Hepatocyte (in vitro differentiated cells): Measurements from ENCODE around the gene MUC20. TPM values are rescaled to one million over a fixed set of nuclear protein-coding genes. Genes with fewer than 3 reads are reported as not detected.

Experiments used
- DNase-seq: peaks from one replicate; pipeline ENCODE4 v3.0.0-alpha.2; 2016; ENCODE audit warnings: low spot score
- H2AFZ ChIP-seq: fragments of 200-600 bp; sonication (generic); 2 replicates; pipeline ENCODE4 v1.6.0; 2016; ENCODE audit warnings: antibody characterized with exemption, mild to moderate bottlenecking
- H3K27ac ChIP-seq: fragments of 200-600 bp; sonication (generic); 2 replicates; pipeline ENCODE4 v1.5.1; 2016; ENCODE audit warnings: mild to moderate bottlenecking
- H3K27me3 ChIP-seq: fragments of 200-600 bp; sonication (generic); 2 replicates; pipeline ENCODE4 v1.6.1; 2016
- H3K36me3 ChIP-seq: fragments of 200-600 bp; sonication (generic); replicated peaks from 2 replicates; pipeline ENCODE4 v1.5.1; 2016; ENCODE audit warnings: low read depth; ENCODE audit not compliant: insufficient read depth
- H3K4me1 ChIP-seq: fragments of 200-600 bp; sonication (generic); 2 replicates; pipeline ENCODE4 v1.5.1; 2016; ENCODE audit warnings: mild to moderate bottlenecking, moderate library complexity; ENCODE audit not compliant: insufficient read depth
- H3K4me2 ChIP-seq: fragments of 200-600 bp; sonication (generic); 2 replicates; pipeline ENCODE4 v1.6.0; 2016
- H3K4me3 ChIP-seq: fragments of 200-600 bp; sonication (generic); 2 replicates; pipeline ENCODE4 v1.5.1; 2016; ENCODE audit warnings: mild to moderate bottlenecking
- H3K79me2 ChIP-seq: fragments of 200-600 bp; sonication (generic); 2 replicates; pipeline ENCODE4 v1.6.0; 2017; ENCODE audit warnings: mild to moderate bottlenecking
- H3K9me2 ChIP-seq: fragments of 200-600 bp; sonication (generic); replicated peaks from 2 replicates; pipeline ENCODE4 v1.6.0; 2017; ENCODE audit warnings: mild to moderate bottlenecking; ENCODE audit not compliant: insufficient read depth
- H3K9me3 ChIP-seq: fragments of 200-600 bp; sonication (generic); 2 replicates; pipeline ENCODE4 v1.5.1; 2016; ENCODE audit warnings: low read depth, mild to moderate bottlenecking
- H4K20me1 ChIP-seq: fragments of 200-600 bp; sonication (generic); 2 replicates; pipeline ENCODE4 v1.6.0; 2016; ENCODE audit warnings: mild to moderate bottlenecking; ENCODE audit not compliant: insufficient read depth, poor library complexity, severe bottlenecking
- EZH2 ChIP-seq: fragments of 200-600 bp; sonication (generic); IDR thresholded peaks from 2 replicates; pipeline ENCODE4 v1.6.1; 2016; ENCODE audit warnings: antibody characterized with exemption, mild to moderate bottlenecking, borderline replicate concordance
- EZH2phosphoT487 ChIP-seq: fragments of 200-600 bp; sonication (generic); IDR thresholded peaks from one replicate; pipeline ENCODE4 v1.6.1; 2018; ENCODE audit warnings: antibody characterized with exemption, mild to moderate bottlenecking, low read depth, moderate library complexity; ENCODE audit not compliant: unreplicated experiment, severe bottlenecking
- WGBS: methylation state at CpG from one replicate; pipeline ENCODE4 v1.1.6; 2016; ENCODE audit warnings: low lambda C conversion rate; ENCODE audit errors: missing lambda C conversion rate; 5-methylcytosine and 5-hydroxymethylcytosine counted together
- polyA plus RNA-seq: library from polyadenylated mRNA; unstranded; fragments of >200 nt; fragmentation: Nextera tagmentation; extraction: Ambion mirVana; gene quantifications from 2 replicates; pipeline ENCODE4 v1.2.1, GENCODE V29; 2016
- total RNA-seq: library from RNA; depleted of rRNA; stranded (reverse); fragments of >200 nt; gene quantifications from 2 replicates; pipeline ENCODE4 v1.2.3, GENCODE V29; 2014
- TF ChIP-seq, protein P1 (sequence below): fragments of 200-600 bp; sonication (generic); IDR thresholded peaks from 2 replicates; pipeline ENCODE4 v1.5.1; 2016; ENCODE audit warnings: antibody characterized with exemption, mild to moderate bottlenecking; ENCODE audit not compliant: poor library complexity

MUC20 gene
- total and polyA plus RNA-seq, 2 experiments from 2014 or later: 4.5 to 8.2 TPM

DNA sequence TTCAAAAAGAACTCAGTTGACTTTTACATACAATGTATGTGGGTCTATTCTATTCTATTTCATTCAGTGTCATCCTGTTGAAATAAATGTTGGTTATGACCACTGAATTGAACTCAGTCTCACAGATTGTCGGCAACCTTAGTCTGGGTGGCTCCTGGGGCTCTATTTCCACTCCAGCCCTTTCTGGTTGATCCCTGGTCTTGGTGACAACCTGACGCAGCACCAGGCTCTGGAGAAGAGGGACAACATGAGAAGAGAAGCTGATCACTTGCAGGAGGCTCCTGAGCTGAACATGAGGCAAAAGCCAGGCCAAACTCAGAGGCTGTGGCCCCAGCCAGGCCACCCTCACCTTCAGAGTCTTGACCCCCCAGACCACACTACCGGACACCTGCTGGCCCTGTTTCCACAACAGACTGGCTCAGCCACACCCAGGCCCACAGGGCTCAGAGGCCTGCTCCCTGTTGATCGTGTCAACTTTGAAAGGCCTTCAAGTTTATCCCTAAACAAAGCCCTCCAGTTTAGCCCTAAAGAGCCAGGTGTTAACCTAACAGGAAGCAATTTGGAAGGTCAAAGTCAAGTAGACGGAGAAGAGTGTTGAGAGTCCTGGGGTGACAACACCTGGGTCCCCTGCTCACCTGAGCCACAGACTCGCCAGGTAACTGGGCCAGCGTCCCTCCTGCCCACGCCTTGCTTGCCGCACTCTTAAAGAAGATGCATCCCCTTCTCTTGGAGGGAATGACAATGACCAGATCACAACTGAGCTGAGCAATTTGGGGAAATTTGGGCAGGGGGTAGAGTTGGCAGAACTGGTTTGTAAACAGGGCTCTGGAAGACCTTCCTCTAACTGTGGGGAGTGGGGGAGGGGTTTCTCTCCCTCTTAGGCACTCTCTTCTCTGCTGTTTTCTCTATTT lies 15.4 kb upstream of the MUC20 start:
- no peak overlapping the region for H3K4me2 ChIP-seq
- DNase-seq: no peak
- no peaks in the 10 kb centered on the region for H3K4me1 ChIP-seq
- no peak overlapping the region for H3K4me3 ChIP-seq
- H3K27me3 ChIP-seq: no peaks in the 10 kb centered on the region
- H3K79me2 ChIP-seq: no peaks in the 10 kb centered on the region
- no peak overlapping the region for H2AFZ ChIP-seq
- no peak overlapping the region for H3K27ac ChIP-seq
- WGBS: 67% methylated on average over 9 of the region's 9 CpGs
- TF ChIP-seq EZH2phosphoT487: no peak
- no peak for TF ChIP-seq EZH2
- TF ChIP-seq, protein P1, sequence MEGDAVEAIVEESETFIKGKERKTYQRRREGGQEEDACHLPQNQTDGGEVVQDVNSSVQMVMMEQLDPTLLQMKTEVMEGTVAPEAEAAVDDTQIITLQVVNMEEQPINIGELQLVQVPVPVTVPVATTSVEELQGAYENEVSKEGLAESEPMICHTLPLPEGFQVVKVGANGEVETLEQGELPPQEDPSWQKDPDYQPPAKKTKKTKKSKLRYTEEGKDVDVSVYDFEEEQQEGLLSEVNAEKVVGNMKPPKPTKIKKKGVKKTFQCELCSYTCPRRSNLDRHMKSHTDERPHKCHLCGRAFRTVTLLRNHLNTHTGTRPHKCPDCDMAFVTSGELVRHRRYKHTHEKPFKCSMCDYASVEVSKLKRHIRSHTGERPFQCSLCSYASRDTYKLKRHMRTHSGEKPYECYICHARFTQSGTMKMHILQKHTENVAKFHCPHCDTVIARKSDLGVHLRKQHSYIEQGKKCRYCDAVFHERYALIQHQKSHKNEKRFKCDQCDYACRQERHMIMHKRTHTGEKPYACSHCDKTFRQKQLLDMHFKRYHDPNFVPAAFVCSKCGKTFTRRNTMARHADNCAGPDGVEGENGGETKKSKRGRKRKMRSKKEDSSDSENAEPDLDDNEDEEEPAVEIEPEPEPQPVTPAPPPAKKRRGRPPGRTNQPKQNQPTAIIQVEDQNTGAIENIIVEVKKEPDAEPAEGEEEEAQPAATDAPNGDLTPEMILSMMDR: no peak
- no peaks in the 10 kb centered on the region for H4K20me1 ChIP-seq
- no peaks in the 10 kb centered on the region for H3K36me3 ChIP-seq
- H3K9me3 ChIP-seq: no peaks in the 10 kb centered on the region
- no peaks in the 10 kb centered on the region for H3K9me2 ChIP-seq

DNA sequence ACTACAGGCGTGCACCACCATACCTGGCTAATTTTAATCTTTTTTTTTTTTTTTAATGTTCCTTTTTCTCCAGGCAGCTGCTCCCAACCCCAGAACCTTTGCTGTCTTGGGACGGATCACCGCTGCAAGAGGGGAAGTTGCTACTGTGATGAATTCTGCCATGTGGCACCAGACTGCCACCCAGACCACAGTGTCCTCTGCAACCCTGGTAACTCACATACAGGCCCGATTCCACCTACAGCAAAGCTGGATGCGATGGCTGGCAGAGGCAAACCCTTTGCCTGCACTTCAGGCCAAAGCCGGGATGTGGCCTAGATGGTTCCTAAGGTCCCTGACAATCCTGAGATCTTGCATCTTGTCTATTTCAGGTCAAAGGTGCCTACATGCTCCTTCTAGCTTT lies 12.7 kb upstream of the MUC20 start:
- H3K4me2 ChIP-seq: no peak overlapping the region
- 86% methylated on average over 6 of the region's 6 CpGs for WGBS
- DNase-seq: no peak
- no peaks in the 10 kb centered on the region for H3K4me1 ChIP-seq
- no peaks in the 10 kb centered on the region for H3K79me2 ChIP-seq
- H3K9me2 ChIP-seq: no peaks in the 10 kb centered on the region
- H4K20me1 ChIP-seq: no peaks in the 10 kb centered on the region
- TF ChIP-seq, protein P1: no peak
- TF ChIP-seq EZH2phosphoT487: no peak
- H3K27me3 ChIP-seq: no peaks in the 10 kb centered on the region
- H3K9me3 ChIP-seq: no peaks in the 10 kb centered on the region
- no peak overlapping the region for H3K27ac ChIP-seq
- no peak overlapping the region for H2AFZ ChIP-seq
- no peak overlapping the region for H3K4me3 ChIP-seq
- no peaks in the 10 kb centered on the region for H3K36me3 ChIP-seq

DNA sequence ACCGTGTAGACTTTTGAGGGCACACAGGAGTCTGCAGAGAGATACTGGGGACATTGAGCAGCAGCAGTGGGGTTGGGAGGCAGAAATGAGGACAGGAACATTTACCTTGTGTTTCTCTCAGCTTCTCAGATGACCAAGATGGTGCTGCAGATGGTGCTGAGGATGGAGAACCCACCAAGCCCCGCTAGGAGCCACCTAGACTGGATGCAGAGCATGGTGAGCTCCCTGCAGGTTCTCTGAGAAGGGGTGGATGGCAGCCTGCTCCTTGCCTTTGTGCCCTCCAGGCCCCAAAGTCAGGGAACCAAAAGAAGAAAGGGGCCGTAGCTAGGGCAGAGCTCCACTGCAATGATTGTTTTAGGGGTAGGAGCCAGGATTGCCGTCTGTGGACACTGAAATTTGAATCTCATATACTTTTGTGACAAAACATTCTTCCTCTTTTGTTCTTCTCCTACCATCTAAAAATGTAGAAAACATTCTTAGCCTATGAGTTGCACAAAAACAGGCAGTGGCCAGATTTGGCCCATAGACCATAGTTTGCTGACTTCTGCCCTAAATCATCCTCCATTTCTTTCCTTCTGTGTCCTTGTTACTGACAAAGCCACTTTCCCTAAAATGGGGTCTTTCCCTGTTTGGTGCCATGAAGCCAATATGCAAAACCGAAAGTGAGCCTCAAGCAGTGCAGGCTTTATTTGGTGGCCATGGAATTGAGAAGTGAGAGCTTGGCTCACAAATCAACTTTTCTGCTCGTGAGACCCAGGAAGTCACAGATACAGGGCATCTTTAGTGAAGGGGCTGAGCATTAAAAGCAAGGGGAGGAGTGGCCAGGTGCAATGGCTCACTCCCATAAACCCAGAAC lies 11.9 kb upstream of the MUC20 start:
- TF ChIP-seq EZH2phosphoT487: no peak
- TF ChIP-seq, protein P1: no peak
- no peak for TF ChIP-seq EZH2
- Histone ChIP-seq H4K20me1 (no peaks in the 10 kb centered on the region), H3K27ac (no peak overlapping the region), H2AFZ (no peak overlapping the region), H3K79me2 (no peaks in the 10 kb centered on the region), H3K9me3 (no peaks in the 10 kb centered on the region), H3K36me3 (no peaks in the 10 kb centered on the region), H3K4me2 (no peak overlapping the region), H3K4me3 (no peak overlapping the region), H3K4me1 (no peaks in the 10 kb centered on the region), H3K9me2 (no peaks in the 10 kb centered on the region), H3K27me3 (no peaks in the 10 kb centered on the region)
- WGBS: 88% methylated on average over 6 of the region's 6 CpGs
- DNase-seq: no peak
